ENCODE results near the gene SLAMF9. TPM values are rescaled to one million over a fixed set of nuclear protein-coding genes. Genes with fewer than 3 reads are reported as not detected.

SLAMF9 gene
- total and polyA plus RNA-seq, 4 donors, result not detected

GRCh38 chr1:159943278-159943640 lies 10.8 kb downstream of the SLAMF9 start:
- H3K9me3 ChIP-seq (ENCODE audit: control insufficient read depth, insufficient read depth, low read length), result no peaks in the 10 kb centered on the region
- WGBS (ENCODE audit: insufficient coverage), result 81% methylated on average over 3 of the region's 5 CpGs
- DNase-seq (ENCODE audit: low read depth in 4 of 6, low spot score in 6 of 6), result no peak
- peaks cover 10% of the 10 kb centered on the region for H3K27me3 ChIP-seq (ENCODE audit: control insufficient read depth, insufficient read depth, low read length)
- H3K36me3 ChIP-seq (ENCODE audit: control insufficient read depth, insufficient read depth, low read length), result no peaks in the 10 kb centered on the region
- H3K27ac ChIP-seq (ENCODE audit: low read depth, low read length), result no peak overlapping the region
- H3K4me1 ChIP-seq (ENCODE audit: control insufficient read depth, insufficient read depth, low read length), result peaks cover 40% of the 10 kb centered on the region
- no peak overlapping the region for H3K4me3 ChIP-seq (ENCODE audit: low read depth, low read length)

- WGBS (ENCODE audit: insufficient coverage), result 66% methylated on average over 8 of the region's 15 CpGs
- peak in 2 of 6 donors; percentile 50 to 65 for DNase-seq (ENCODE audit: low read depth in 4 of 6, low spot score in 6 of 6)
- Histone ChIP-seq H3K4me1 (ENCODE audit: control insufficient read depth, insufficient read depth, low read length) (peaks cover 40% of the 10 kb centered on the region), H3K27me3 (ENCODE audit: control insufficient read depth, insufficient read depth, low read length) (peaks cover 10% of the 10 kb centered on the region), H3K4me3 (ENCODE audit: low read depth, low read length) (no peak overlapping the region), H3K36me3 (ENCODE audit: control insufficient read depth, insufficient read depth, low read length) (no peaks in the 10 kb centered on the region), H3K9me3 (ENCODE audit: control insufficient read depth, insufficient read depth, low read length) (no peaks in the 10 kb centered on the region), H3K27ac (ENCODE audit: low read depth, low read length) (no peak overlapping the region)
Observed at GRCh38 chr1:159942632-159943277, 11.3 kb downstream of the SLAMF9 start.

- Histone ChIP-seq H3K27me3 (ENCODE audit: control insufficient read depth, insufficient read depth, low read length) (peaks cover 10% of the 10 kb centered on the region), H3K27ac (ENCODE audit: low read depth, low read length) (no peak overlapping the region), H3K4me3 (ENCODE audit: low read depth, low read length) (no peak overlapping the region), H3K36me3 (ENCODE audit: control insufficient read depth, insufficient read depth, low read length) (no peaks in the 10 kb centered on the region), H3K9me3 (ENCODE audit: control insufficient read depth, insufficient read depth, low read length) (no peaks in the 10 kb centered on the region), H3K4me1 (ENCODE audit: control insufficient read depth, insufficient read depth, low read length) (peaks cover 48% of the 10 kb centered on the region)
- peak in 2 of 6 donors; percentile 47 to 59 for DNase-seq (ENCODE audit: low read depth in 4 of 6, low spot score in 6 of 6)
- whole genome bisulfite sequencing (ENCODE audit: insufficient coverage), result 51% methylated on average over 11 of the region's 15 CpGs
Observed at GRCh38 chr1:159941591-159942560, 12.2 kb downstream of the SLAMF9 start.

- no peak overlapping the region for H3K27ac ChIP-seq (ENCODE audit: low read depth, low read length)
- H3K36me3 ChIP-seq (ENCODE audit: control insufficient read depth, insufficient read depth, low read length), result no peaks in the 10 kb centered on the region
- DNase-seq (ENCODE audit: low read depth in 4 of 6, low spot score in 6 of 6), result peak in 1 of 6 donors; percentile 83
- H3K4me1 ChIP-seq (ENCODE audit: control insufficient read depth, insufficient read depth, low read length), result peaks cover 55% of the 10 kb centered on the region
- no peak overlapping the region for H3K4me3 ChIP-seq (ENCODE audit: low read depth, low read length)
- H3K27me3 ChIP-seq (ENCODE audit: control insufficient read depth, insufficient read depth, low read length), result peaks cover 10% of the 10 kb centered on the region
- 10% methylated on average over 3 of the region's 5 CpGs for WGBS (ENCODE audit: insufficient coverage)
- no peaks in the 10 kb centered on the region for H3K9me3 ChIP-seq (ENCODE audit: control insufficient read depth, insufficient read depth, low read length)
Observed at GRCh38 chr1:159941141-159941540, 12.9 kb downstream of the SLAMF9 start.

- Histone ChIP-seq H3K9me3 (ENCODE audit: control insufficient read depth, insufficient read depth, low read length) (no peaks in the 10 kb centered on the region), H3K4me3 (ENCODE audit: low read depth, low read length) (no peak overlapping the region), H3K27ac (ENCODE audit: low read depth, low read length) (no peak overlapping the region), H3K36me3 (ENCODE audit: control insufficient read depth, insufficient read depth, low read length) (peaks cover 3% of the 10 kb centered on the region), H3K4me1 (ENCODE audit: control insufficient read depth, insufficient read depth, low read length) (peaks cover 47% of the 10 kb centered on the region), H3K27me3 (ENCODE audit: control insufficient read depth, insufficient read depth, low read length) (peaks cover 10% of the 10 kb centered on the region)
- WGBS (ENCODE audit: insufficient coverage), result 67% methylated on average over 4 of the region's 11 CpGs
- no peak for DNase-seq (ENCODE audit: low read depth in 4 of 6, low spot score in 6 of 6)
Observed at GRCh38 chr1:159940006-159940620, 13.9 kb downstream of the SLAMF9 start.

GRCh38 chr1:159939678-159940002 lies 14.4 kb downstream of the SLAMF9 start:
- Histone ChIP-seq H3K9me3 (ENCODE audit: control insufficient read depth, insufficient read depth, low read length) (no peaks in the 10 kb centered on the region), H3K27ac (ENCODE audit: low read depth, low read length) (no peak overlapping the region), H3K27me3 (ENCODE audit: control insufficient read depth, insufficient read depth, low read length) (peaks cover 7% of the 10 kb centered on the region), H3K36me3 (ENCODE audit: control insufficient read depth, insufficient read depth, low read length) (peaks cover 3% of the 10 kb centered on the region), H3K4me3 (ENCODE audit: low read depth, low read length) (no peak overlapping the region), H3K4me1 (ENCODE audit: control insufficient read depth, insufficient read depth, low read length) (peaks cover 46% of the 10 kb centered on the region)
- no peak for DNase-seq (ENCODE audit: low read depth in 4 of 6, low spot score in 6 of 6)
- no CpG with 5 or more reads among the region's 3 CpGs for WGBS (ENCODE audit: insufficient coverage)

- peaks cover 2% of the 10 kb centered on the region for H3K27me3 ChIP-seq (ENCODE audit: control insufficient read depth, insufficient read depth, low read length)
- no peak overlapping the region for H3K27ac ChIP-seq (ENCODE audit: low read depth, low read length)
- DNase-seq (ENCODE audit: low read depth in 4 of 6, low spot score in 6 of 6), result no peak
- no peak overlapping the region for H3K4me3 ChIP-seq (ENCODE audit: low read depth, low read length)
- H3K36me3 ChIP-seq (ENCODE audit: control insufficient read depth, insufficient read depth, low read length), result peaks cover 6% of the 10 kb centered on the region
- H3K4me1 ChIP-seq (ENCODE audit: control insufficient read depth, insufficient read depth, low read length), result peaks cover 40% of the 10 kb centered on the region
- WGBS (ENCODE audit: insufficient coverage), result 92% methylated on average over 5 of the region's 6 CpGs
- H3K9me3 ChIP-seq (ENCODE audit: control insufficient read depth, insufficient read depth, low read length), result no peaks in the 10 kb centered on the region
Observed at GRCh38 chr1:159938905-159939677, 14.9 kb downstream of the SLAMF9 start.

GRCh38 chr1:159938211-159938852 lies 15.7 kb downstream of the SLAMF9 start:
- no peaks in the 10 kb centered on the region for H3K27me3 ChIP-seq (ENCODE audit: control insufficient read depth, insufficient read depth, low read length)
- no peak for DNase-seq (ENCODE audit: low read depth in 4 of 6, low spot score in 6 of 6)
- H3K4me1 ChIP-seq (ENCODE audit: control insufficient read depth, insufficient read depth, low read length), result peaks cover 39% of the 10 kb centered on the region
- H3K27ac ChIP-seq (ENCODE audit: low read depth, low read length), result no peak overlapping the region
- H3K9me3 ChIP-seq (ENCODE audit: control insufficient read depth, insufficient read depth, low read length), result no peaks in the 10 kb centered on the region
- peaks cover 8% of the 10 kb centered on the region for H3K36me3 ChIP-seq (ENCODE audit: control insufficient read depth, insufficient read depth, low read length)
- no peak overlapping the region for H3K4me3 ChIP-seq (ENCODE audit: low read depth, low read length)
- WGBS (ENCODE audit: insufficient coverage), result 68% methylated on average over 5 of the region's 7 CpGs

Measured in spinal cord (tissue), 10 donors.